Smooth muscle cell (in vitro differentiated cells): ENCODE data around the gene ARMH2. TPM values are rescaled to one million over a fixed set of nuclear protein-coding genes. Genes with fewer than 3 reads are reported as not detected.
"Not testable (repeated sequence)": the region's sequence is repeated elsewhere in the genome, so short reads cannot be mapped to it uniquely, and the experiment has no call there.

ENCODE experiments used
- DNase-seq: peaks from one replicate; lab custom pipeline; 2025; ENCODE audit not compliant: unreplicated experiment; lab: John Stamatoyannopoulos, UW
- H2AFZ ChIP-seq: fragments of 200-600 bp; sonication (generic); 2 replicates; pipeline ENCODE4 v1.6.0; 2016; ENCODE audit warnings: antibody characterized with exemption, low read depth, mild to moderate bottlenecking
- H3F3A ChIP-seq: fragments of 200-600 bp; sonication (generic); 2 replicates; pipeline ENCODE4 v1.6.0; 2017; ENCODE audit warnings: antibody characterized with exemption, low read depth
- H3K27ac ChIP-seq: fragments of 200-600 bp; sonication (generic); 2 replicates; pipeline ENCODE4 v1.5.1; 2016; ENCODE audit warnings: low read depth, mild to moderate bottlenecking
- H3K27me3 ChIP-seq: fragments of 200-600 bp; sonication (generic); 2 replicates; pipeline ENCODE4 v1.6.1; 2016; ENCODE audit warnings: low read depth, mild to moderate bottlenecking
- H3K36me3 ChIP-seq: fragments of 200-600 bp; sonication (generic); 2 replicates; pipeline ENCODE4 v1.5.1; 2016; ENCODE audit warnings: low read depth
- H3K4me1 ChIP-seq: fragments of 200-600 bp; sonication (generic); 2 replicates; pipeline ENCODE4 v1.5.1; 2016; ENCODE audit warnings: low read depth
- H3K4me2 ChIP-seq: fragments of 200-600 bp; sonication (generic); 2 replicates; pipeline ENCODE4 v1.6.0; 2016; ENCODE audit warnings: mild to moderate bottlenecking
- H3K4me3 ChIP-seq: fragments of 200-600 bp; sonication (generic); 2 replicates; pipeline ENCODE4 v1.5.1; 2016; ENCODE audit warnings: mild to moderate bottlenecking
- H3K79me2 ChIP-seq: fragments of 200-600 bp; sonication (generic); 2 replicates; pipeline ENCODE4 v1.6.0; 2016; ENCODE audit warnings: low read depth, mild to moderate bottlenecking
- H3K9ac ChIP-seq: fragments of 200-600 bp; sonication (generic); 2 replicates; pipeline ENCODE4 v1.6.0; 2016; ENCODE audit warnings: low read depth
- H3K9me3 ChIP-seq: fragments of 200-600 bp; sonication (generic); replicated peaks from 2 replicates; pipeline ENCODE4 v1.5.1; 2016; ENCODE audit warnings: low read depth
- H4K20me1 ChIP-seq: fragments of 200-600 bp; sonication (generic); 2 replicates; pipeline ENCODE4 v1.6.0; 2016; ENCODE audit warnings: low read depth
- CTCF ChIP-seq: fragments of 200-600 bp; sonication (generic); IDR thresholded peaks from 2 replicates; pipeline ENCODE4 v1.5.1; 2017; ENCODE audit warnings: borderline replicate concordance, mild to moderate bottlenecking, antibody characterized with exemption; ENCODE audit not compliant: insufficient read depth, poor library complexity, severe bottlenecking
- whole genome bisulfite sequencing: methylation state at CpG from one replicate; pipeline ENCODE4 v1.1.7; 2016; ENCODE audit warnings: low lambda C conversion rate; 5-methylcytosine and 5-hydroxymethylcytosine counted together
- polyA plus RNA-seq: library from polyadenylated mRNA; unstranded; fragments of >200 nt; fragmentation: Nextera tagmentation; extraction: Ambion mirVana; gene quantifications from 2 replicates; pipeline ENCODE4 v1.2.1, GENCODE V29; 2016
- total RNA-seq: library from RNA; depleted of rRNA; stranded (reverse); fragments of >200 nt; gene quantifications from 2 replicates; pipeline ENCODE4 v1.2.3, GENCODE V29; 2014

ARMH2 gene
- total and polyA plus RNA-seq, 2 experiments from 2014 or later = not detected

DNA sequence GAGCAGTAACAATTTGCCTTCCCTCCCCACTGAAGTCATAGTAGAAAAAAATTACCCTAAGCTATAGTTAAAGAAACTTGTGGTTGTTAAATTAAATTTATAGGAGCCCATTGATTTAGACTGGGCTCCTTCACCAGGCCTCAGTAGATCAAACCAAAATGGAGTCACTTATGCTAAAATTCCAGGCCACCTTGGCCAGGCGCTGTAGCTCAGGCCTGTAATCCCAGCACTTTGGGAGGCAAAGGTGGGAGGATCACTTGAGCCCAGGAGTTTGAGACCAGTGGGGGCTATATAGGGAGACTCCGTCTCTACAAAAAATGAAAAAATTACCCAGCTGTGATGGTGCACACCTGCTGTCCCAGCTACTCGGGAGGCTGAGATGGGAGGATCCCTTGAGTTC is 39.0 kb downstream of the ARMH2 start:
- 94% methylated on average over 3 of the region's 3 CpGs for WGBS
- H3K4me1 ChIP-seq = no peaks in the 10 kb centered on the region
- H4K20me1 ChIP-seq = no peaks in the 10 kb centered on the region
- DNase-seq = no peak
- H3K27ac ChIP-seq = no peak overlapping the region
- no peak overlapping the region for H3K4me2 ChIP-seq
- no peaks in the 10 kb centered on the region for H3K9me3 ChIP-seq
- H3K9ac ChIP-seq = no peak overlapping the region
- no peaks in the 10 kb centered on the region for H3K27me3 ChIP-seq
- H3K4me3 ChIP-seq = no peak overlapping the region
- H3K79me2 ChIP-seq = no peaks in the 10 kb centered on the region
- H2AFZ ChIP-seq = no peak overlapping the region
- H3F3A ChIP-seq = no peaks in the 10 kb centered on the region
- no peak for TF ChIP-seq CTCF
- no peaks in the 10 kb centered on the region for H3K36me3 ChIP-seq

- no peak for DNase-seq
- H3K27me3 ChIP-seq = no peaks in the 10 kb centered on the region
- H3K27ac ChIP-seq = no peak overlapping the region
- no peak overlapping the region for H3K4me2 ChIP-seq
- no peak for TF ChIP-seq CTCF
- no peaks in the 10 kb centered on the region for H3K4me1 ChIP-seq
- no peak overlapping the region for H2AFZ ChIP-seq
- H3K4me3 ChIP-seq = no peak overlapping the region
- H3K9me3 ChIP-seq = no peaks in the 10 kb centered on the region
- H3K79me2 ChIP-seq = no peaks in the 10 kb centered on the region
- no peak overlapping the region for H3K9ac ChIP-seq
- 94% methylated on average over 6 of the region's 6 CpGs for WGBS
- no peaks in the 10 kb centered on the region for H4K20me1 ChIP-seq
- no peaks in the 10 kb centered on the region for H3K36me3 ChIP-seq
- H3F3A ChIP-seq = no peaks in the 10 kb centered on the region
Observed at GRCh38 chr6:24757611-24758010, 41.1 kb downstream of the ARMH2 start.

GRCh38 chr6:24755279-24755678 is 43.4 kb downstream of the ARMH2 start:
- H3F3A ChIP-seq = no peaks in the 10 kb centered on the region
- no peak overlapping the region for H3K9ac ChIP-seq
- H3K79me2 ChIP-seq = no peaks in the 10 kb centered on the region
- H3K4me2 ChIP-seq = no peak overlapping the region
- no peaks in the 10 kb centered on the region for H3K27me3 ChIP-seq
- H3K36me3 ChIP-seq = no peaks in the 10 kb centered on the region
- no peak overlapping the region for H3K4me3 ChIP-seq
- no peaks in the 10 kb centered on the region for H3K4me1 ChIP-seq
- DNase-seq = no peak
- H3K27ac ChIP-seq = no peak overlapping the region
- H4K20me1 ChIP-seq = no peaks in the 10 kb centered on the region
- H2AFZ ChIP-seq = no peak overlapping the region
- TF ChIP-seq CTCF = no peak
- no peaks in the 10 kb centered on the region for H3K9me3 ChIP-seq

DNA sequence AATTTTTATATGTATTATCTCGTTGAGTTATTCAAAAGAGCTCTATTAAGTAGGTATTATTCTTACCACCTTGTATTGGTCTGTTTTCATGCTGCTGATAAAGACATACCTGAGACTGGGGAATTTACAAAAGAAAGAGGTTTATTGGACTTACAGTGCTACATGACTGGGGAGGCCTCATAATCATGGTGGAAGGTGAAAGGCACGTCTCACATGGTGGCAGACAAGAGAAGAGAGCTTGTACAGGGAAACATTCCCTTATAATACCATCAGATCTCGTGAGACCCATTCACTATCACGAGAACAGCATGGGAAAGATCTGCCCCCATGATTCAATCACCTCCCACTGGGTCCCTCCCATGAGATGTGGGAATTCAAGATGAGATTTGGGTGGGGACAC is 44.3 kb downstream of the ARMH2 start:
- not testable (repeated sequence) for H3K9me3 ChIP-seq, H3K27ac ChIP-seq, H3K79me2 ChIP-seq, H3K9ac ChIP-seq, H3F3A ChIP-seq, H2AFZ ChIP-seq, H3K4me2 ChIP-seq, H4K20me1 ChIP-seq, H3K4me1 ChIP-seq, DNase-seq, H3K27me3 ChIP-seq, H3K4me3 ChIP-seq, H3K36me3 ChIP-seq
- 95% methylated on average over 4 of the region's 4 CpGs for WGBS
